Measurements from ENCODE around the gene CCDC88C. TPM values are rescaled to one million over a fixed set of nuclear protein-coding genes. Genes with fewer than 3 reads are reported as not detected.

The CCDC88C gene
- total and polyA plus RNA-seq, 2 experiments from 2014 or later, result 23.6 to 60.7 TPM

DNA sequence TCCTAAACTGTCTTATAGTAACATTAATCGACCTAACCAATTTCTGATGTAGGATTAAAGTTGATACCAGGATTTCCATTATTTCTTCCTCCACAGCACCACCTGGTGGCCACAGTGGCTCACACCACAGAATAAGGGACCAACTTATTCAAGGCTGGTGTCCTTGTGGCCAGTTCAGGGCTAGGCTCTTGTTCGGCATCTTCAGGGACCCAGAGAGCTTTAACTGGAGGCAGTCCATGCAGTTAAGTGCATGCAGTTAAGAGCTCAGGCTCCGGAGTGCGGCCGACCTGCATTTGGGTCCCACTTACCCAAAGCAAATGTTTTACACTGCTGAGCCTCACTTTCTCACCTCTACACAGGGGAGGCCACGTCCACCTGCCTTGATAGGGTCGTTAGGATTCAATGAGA lies 131.1 kb downstream of the CCDC88C start:
- Histone ChIP-seq H3K79me2 (replicated peaks; ENCODE audit: insufficient read depth) (no peaks in the 10 kb centered on the region), H3K4me1 (ENCODE audit: insufficient read depth) (no peaks in the 10 kb centered on the region), H3K4me2 (no peak overlapping the region), H3K27me3 (ENCODE audit: insufficient read depth) (no peaks in the 10 kb centered on the region), H4K20me1 (replicated peaks; ENCODE audit: insufficient read depth) (no peaks in the 10 kb centered on the region), H3K27ac (ENCODE audit: low read depth) (no peak overlapping the region), H3K9me2 (ENCODE audit: insufficient read depth) (no peaks in the 10 kb centered on the region), H3F3A (replicated peaks; ENCODE audit: low read depth) (0 out of 2 replicates have a peak, but pooled peaks cover 5% of the 10 kb centered on the region), H2AFZ (no peak overlapping the region), H3K4me3 (no peak overlapping the region), H3K36me3 (ENCODE audit: insufficient read depth) (peaks cover 19% of the 10 kb centered on the region)
- H3K36me3 Mint-ChIP-seq (ENCODE audit: low read depth), result peaks cover 60% of the 10 kb centered on the region
- no peak overlapping the region for H3K4me3 Mint-ChIP-seq
- TF ChIP-seq EZH2phosphoT487 (IDR thresholded peaks at IDR 0.05; ENCODE audit: unreplicated experiment) (no peak), STAT1 (IDR thresholded peaks at IDR 0.05; ENCODE audit: unreplicated experiment) (no peak)
- TF ChIP-seq, protein P1, sequence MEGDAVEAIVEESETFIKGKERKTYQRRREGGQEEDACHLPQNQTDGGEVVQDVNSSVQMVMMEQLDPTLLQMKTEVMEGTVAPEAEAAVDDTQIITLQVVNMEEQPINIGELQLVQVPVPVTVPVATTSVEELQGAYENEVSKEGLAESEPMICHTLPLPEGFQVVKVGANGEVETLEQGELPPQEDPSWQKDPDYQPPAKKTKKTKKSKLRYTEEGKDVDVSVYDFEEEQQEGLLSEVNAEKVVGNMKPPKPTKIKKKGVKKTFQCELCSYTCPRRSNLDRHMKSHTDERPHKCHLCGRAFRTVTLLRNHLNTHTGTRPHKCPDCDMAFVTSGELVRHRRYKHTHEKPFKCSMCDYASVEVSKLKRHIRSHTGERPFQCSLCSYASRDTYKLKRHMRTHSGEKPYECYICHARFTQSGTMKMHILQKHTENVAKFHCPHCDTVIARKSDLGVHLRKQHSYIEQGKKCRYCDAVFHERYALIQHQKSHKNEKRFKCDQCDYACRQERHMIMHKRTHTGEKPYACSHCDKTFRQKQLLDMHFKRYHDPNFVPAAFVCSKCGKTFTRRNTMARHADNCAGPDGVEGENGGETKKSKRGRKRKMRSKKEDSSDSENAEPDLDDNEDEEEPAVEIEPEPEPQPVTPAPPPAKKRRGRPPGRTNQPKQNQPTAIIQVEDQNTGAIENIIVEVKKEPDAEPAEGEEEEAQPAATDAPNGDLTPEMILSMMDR (conservative IDR thresholded peaks at IDR 0.05; ENCODE audit: low read depth in 2 of 2), result peak; percentile 94 to 100
- peak; percentile 94 for DNase-seq (ENCODE audit: low spot score)
- ATAC-seq, result peak; percentile 100
- no peaks in the 10 kb centered on the region for H3K4me1 Mint-ChIP-seq
- H3K9me3 Mint-ChIP-seq, result no peaks in the 10 kb centered on the region
- H3K27me3 Mint-ChIP-seq (ENCODE audit: insufficient read depth, low read depth, poor library complexity), result peaks cover 3% of the 10 kb centered on the region
- no peak overlapping the region for H3K27ac Mint-ChIP-seq

- Histone ChIP-seq H3K36me3 (ENCODE audit: insufficient read depth) (peaks cover 16% of the 10 kb centered on the region), H3K4me3 (no peak overlapping the region), H3K9me2 (ENCODE audit: insufficient read depth) (no peaks in the 10 kb centered on the region), H3K4me2 (no peak overlapping the region), H3K79me2 (replicated peaks; ENCODE audit: insufficient read depth) (no peaks in the 10 kb centered on the region), H3K27ac (ENCODE audit: low read depth) (no peak overlapping the region), H2AFZ (no peak overlapping the region), H3K4me1 (ENCODE audit: insufficient read depth) (no peaks in the 10 kb centered on the region), H3F3A (replicated peaks; ENCODE audit: low read depth) (0 out of 2 replicates have a peak, but pooled peaks cover 5% of the 10 kb centered on the region), H4K20me1 (replicated peaks; ENCODE audit: insufficient read depth) (no peaks in the 10 kb centered on the region), H3K27me3 (ENCODE audit: insufficient read depth) (no peaks in the 10 kb centered on the region)
- TF ChIP-seq, protein P2, sequence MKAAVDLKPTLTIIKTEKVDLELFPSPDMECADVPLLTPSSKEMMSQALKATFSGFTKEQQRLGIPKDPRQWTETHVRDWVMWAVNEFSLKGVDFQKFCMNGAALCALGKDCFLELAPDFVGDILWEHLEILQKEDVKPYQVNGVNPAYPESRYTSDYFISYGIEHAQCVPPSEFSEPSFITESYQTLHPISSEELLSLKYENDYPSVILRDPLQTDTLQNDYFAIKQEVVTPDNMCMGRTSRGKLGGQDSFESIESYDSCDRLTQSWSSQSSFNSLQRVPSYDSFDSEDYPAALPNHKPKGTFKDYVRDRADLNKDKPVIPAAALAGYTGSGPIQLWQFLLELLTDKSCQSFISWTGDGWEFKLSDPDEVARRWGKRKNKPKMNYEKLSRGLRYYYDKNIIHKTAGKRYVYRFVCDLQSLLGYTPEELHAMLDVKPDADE (IDR thresholded peaks at IDR 0.05), result no peak
- no peak overlapping the region for H3K27ac Mint-ChIP-seq
- no peak for DNase-seq (ENCODE audit: low spot score)
- no peaks in the 10 kb centered on the region for H3K27me3 Mint-ChIP-seq (ENCODE audit: insufficient read depth, low read depth, poor library complexity)
- no peak for ATAC-seq
- peaks cover 52% of the 10 kb centered on the region for H3K36me3 Mint-ChIP-seq (ENCODE audit: low read depth)
- no peaks in the 10 kb centered on the region for H3K9me3 Mint-ChIP-seq
- no peaks in the 10 kb centered on the region for H3K4me1 Mint-ChIP-seq
- no peak overlapping the region for H3K4me3 Mint-ChIP-seq
These were observed 132.7 kb downstream of the CCDC88C start for GRCh38 chr14:91284791-91285548.

GRCh38 chr14:91284146-91284790 lies 133.4 kb downstream of the CCDC88C start:
- no peaks in the 10 kb centered on the region for H3K9me3 Mint-ChIP-seq
- no peak for DNase-seq (ENCODE audit: low spot score)
- Histone ChIP-seq H3K79me2 (replicated peaks; ENCODE audit: insufficient read depth) (no peaks in the 10 kb centered on the region), H2AFZ (no peak overlapping the region), H3K27ac (ENCODE audit: low read depth) (no peak overlapping the region), H4K20me1 (replicated peaks; ENCODE audit: insufficient read depth) (no peaks in the 10 kb centered on the region), H3K36me3 (ENCODE audit: insufficient read depth) (peaks cover 16% of the 10 kb centered on the region), H3K4me3 (no peak overlapping the region), H3F3A (replicated peaks; ENCODE audit: low read depth) (0 out of 2 replicates have a peak, but pooled peaks cover 5% of the 10 kb centered on the region), H3K4me1 (ENCODE audit: insufficient read depth) (no peaks in the 10 kb centered on the region), H3K27me3 (ENCODE audit: insufficient read depth) (no peaks in the 10 kb centered on the region), H3K9me2 (ENCODE audit: insufficient read depth) (no peaks in the 10 kb centered on the region), H3K4me2 (no peak overlapping the region)
- no peak overlapping the region for H3K4me3 Mint-ChIP-seq
- no peak overlapping the region for H3K27ac Mint-ChIP-seq
- peaks cover 47% of the 10 kb centered on the region for H3K36me3 Mint-ChIP-seq (ENCODE audit: low read depth)
- no peaks in the 10 kb centered on the region for H3K4me1 Mint-ChIP-seq
- ATAC-seq, result no peak
- peaks cover 3% of the 10 kb centered on the region for H3K27me3 Mint-ChIP-seq (ENCODE audit: insufficient read depth, low read depth, poor library complexity)
- TF ChIP-seq STAT1 (IDR thresholded peaks at IDR 0.05; ENCODE audit: unreplicated experiment) (no peak), JUNB (IDR thresholded peaks at IDR 0.05; ENCODE audit: unreplicated experiment) (no peak), EZH2 (IDR thresholded peaks at IDR 0.05; ENCODE audit: low read depth, unreplicated experiment) (no peak), CREB1 (CRISPR knock-in tag; IDR thresholded peaks at IDR 0.05; ENCODE audit: low read depth) (no peak)
